ENCODE data around the gene SFR1.

SFR1 gene

GRCh38 chr10:104121485-104122224 lies at the start of gene SFR1:
TSS of gene SFR1 (plus strand) at chr10:104122171. CDS start at chr10:104122184, 13 bp downstream.
- DNase-seq: peak; percentile 98

- DNase-seq: no peak
Measured at GRCh38 chr10:104072786-104073185, 49.2 kb upstream of the SFR1 start.

- no peak for DNase-seq
Measured at GRCh38 chr10:104074505-104074904, 47.5 kb upstream of the SFR1 start.

- DNase-seq: no peak
Measured at GRCh38 chr10:104076743-104077160, 45.2 kb upstream of the SFR1 start.

- no peak for DNase-seq
Measured at GRCh38 chr10:104077247-104077646, 44.7 kb upstream of the SFR1 start.

- DNase-seq: no peak
Measured at GRCh38 chr10:104077663-104078151, 44.3 kb upstream of the SFR1 start.

- DNase-seq: no peak
Measured at GRCh38 chr10:104080762-104081161, 41.2 kb upstream of the SFR1 start.

GRCh38 chr10:104081998-104082397 lies 40.0 kb upstream of the SFR1 start:
- no peak for DNase-seq

- DNase-seq: no peak
Measured at GRCh38 chr10:104084482-104085142, 37.4 kb upstream of the SFR1 start.

- DNase-seq: no peak
Measured at GRCh38 chr10:104085801-104086400, 36.1 kb upstream of the SFR1 start, which contains the start of gene COL17A1. TSS of gene COL17A1 (minus strand) at chr10:104085880. CDS start at chr10:104080673, 5,207 bp downstream.

GRCh38 chr10:104088239-104088638 lies 33.7 kb upstream of the SFR1 start:
- no peak for DNase-seq

- no peak for DNase-seq
Measured at GRCh38 chr10:104089621-104090020, 32.4 kb upstream of the SFR1 start.

GRCh38 chr10:104090611-104091010 lies 31.4 kb upstream of the SFR1 start:
- no peak for DNase-seq

- DNase-seq: no peak
Measured at GRCh38 chr10:104092749-104093148, 29.2 kb upstream of the SFR1 start.

GRCh38 chr10:104096692-104097091 lies 25.3 kb upstream of the SFR1 start:
- DNase-seq: no peak

GRCh38 chr10:104098358-104098925 lies 23.5 kb upstream of the SFR1 start:
- DNase-seq: no peak

- DNase-seq: no peak
Measured at GRCh38 chr10:104099269-104099668, 22.7 kb upstream of the SFR1 start.

GRCh38 chr10:104099941-104100340 lies 22.0 kb upstream of the SFR1 start:
- DNase-seq: no peak

- DNase-seq: no peak
Measured at GRCh38 chr10:104100795-104101194, 21.2 kb upstream of the SFR1 start.

- DNase-seq: no peak
Measured at GRCh38 chr10:104101902-104102301, 20.1 kb upstream of the SFR1 start.

GRCh38 chr10:104103956-104104355 lies 18.0 kb upstream of the SFR1 start:
- DNase-seq: no peak

- no peak for DNase-seq
Measured at GRCh38 chr10:104104418-104104817, 17.6 kb upstream of the SFR1 start.

- no peak for DNase-seq
Measured at GRCh38 chr10:104104926-104105325, 17.0 kb upstream of the SFR1 start.

Measured in activated CD4-positive, alpha-beta T cell treated with anti-CD3 and anti-CD28 coated beads for 4 hours (primary cell).